Activated naive CD8-positive, alpha-beta T cell treated with anti-CD3 and anti-CD28 coated beads for 36 hours (primary cell): Measurements from ENCODE around the gene RASAL2. TPM values are rescaled to one million over a fixed set of nuclear protein-coding genes. Genes with fewer than 3 reads are reported as not detected.
"Not testable (repeated sequence)": the region's sequence is repeated elsewhere in the genome, so short reads cannot be mapped to it uniquely, and the experiment has no call there.

Experiments used
- DNase-seq: peaks from one replicate; pipeline ENCODE4 v3.0.0; 2021
- H3K27ac Mint-ChIP-seq: one replicate; pipeline ENCODE4 v1.8.0; 2022; ENCODE audit warnings: mild to moderate bottlenecking, moderate library complexity, mixed read lengths
- H3K27me3 Mint-ChIP-seq: one replicate; pipeline ENCODE4 v1.8.0; 2022; ENCODE audit warnings: mild to moderate bottlenecking, mixed read lengths
- H3K36me3 Mint-ChIP-seq: one replicate; pipeline ENCODE4 v1.8.0; 2021; ENCODE audit warnings: mild to moderate bottlenecking, mixed read lengths
- H3K4me1 Mint-ChIP-seq: one replicate; pipeline ENCODE4 v1.8.0; 2021; ENCODE audit warnings: mixed read lengths
- H3K4me3 Mint-ChIP-seq: one replicate; pipeline ENCODE4 v1.8.0; 2022; ENCODE audit warnings: mild to moderate bottlenecking, moderate library complexity, mixed read lengths
- H3K9me3 Mint-ChIP-seq: one replicate; pipeline ENCODE4 v1.8.0; 2022; ENCODE audit warnings: mixed read lengths
- total RNA-seq, 2 experiments: library from RNA; stranded (reverse); gene quantifications; one replicate each; pipeline ENCODE4 v1.2.3, GENCODE V29; 2021

The RASAL2 gene
- total RNA-seq, 2 experiments from 2014 or later: not detected

GRCh38 chr1:178092878-178093493 lies 918 bp upstream of the RASAL2 start:
- Mint-ChIP-seq H3K27me3 (peaks cover 82% of the 10 kb centered on the region), H3K36me3 (peaks cover 6% of the 10 kb centered on the region), H3K4me3 (peak overlapping the region; percentile 68), H3K4me1 (peaks cover 9% of the 10 kb centered on the region), H3K27ac (no peak overlapping the region), H3K9me3 (peaks cover 8% of the 10 kb centered on the region)
- DNase-seq: no peak

GRCh38 chr1:178093494-178093950 lies 382 bp upstream of the RASAL2 start:
- peaks cover 6% of the 10 kb centered on the region for H3K36me3 Mint-ChIP-seq
- peak; percentile 56 for DNase-seq
- peaks cover 9% of the 10 kb centered on the region for H3K4me1 Mint-ChIP-seq
- H3K27ac Mint-ChIP-seq: no peak overlapping the region
- peaks cover 8% of the 10 kb centered on the region for H3K9me3 Mint-ChIP-seq
- H3K4me3 Mint-ChIP-seq: peak overlapping the region; percentile 68
- H3K27me3 Mint-ChIP-seq: peaks cover 80% of the 10 kb centered on the region

DNA sequence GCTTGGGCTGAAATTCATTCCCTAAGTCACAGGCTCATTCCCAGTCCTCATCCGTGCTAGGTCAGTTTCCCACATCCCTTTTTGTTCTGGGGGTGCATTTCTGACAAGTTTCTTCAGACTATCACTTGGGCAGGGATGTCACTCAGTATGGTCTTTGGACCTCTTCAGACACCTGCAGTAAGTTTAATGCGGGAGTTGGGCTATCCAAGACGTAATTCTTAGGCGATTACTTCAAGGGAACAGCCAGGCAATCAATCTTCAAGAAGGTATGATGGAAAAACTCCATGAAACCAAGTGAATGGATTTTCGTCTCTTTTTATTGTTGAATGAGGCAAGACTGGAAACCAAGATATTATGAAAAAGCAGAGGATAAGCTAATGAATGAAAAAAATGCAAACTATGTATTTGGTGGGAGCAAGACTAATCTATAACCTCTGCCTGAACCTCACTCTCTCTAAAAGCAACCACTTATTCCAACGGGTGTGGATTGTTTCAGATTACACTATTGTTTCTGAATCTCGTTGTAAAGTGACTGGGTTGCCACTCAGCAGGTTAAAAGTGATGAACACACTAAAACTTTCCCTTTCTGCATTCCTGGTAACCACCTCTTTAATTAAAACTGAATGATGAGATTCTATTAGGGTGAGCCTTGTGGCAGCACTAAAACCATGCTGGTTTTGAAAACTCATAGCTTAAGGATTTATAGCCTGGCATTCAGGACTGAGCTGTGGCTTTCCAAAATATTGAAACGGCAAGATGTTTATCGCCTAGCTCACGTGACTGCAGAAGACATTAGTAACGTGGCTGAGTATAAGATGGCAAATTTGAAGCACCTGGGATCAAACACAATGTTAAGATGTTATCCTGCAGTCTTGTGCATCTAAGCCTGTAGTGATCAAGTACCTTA lies 1.1 kb downstream of the RASAL2 start:
- no peak overlapping the region for H3K27ac Mint-ChIP-seq
- DNase-seq: no peak
- H3K4me3 Mint-ChIP-seq: no peak overlapping the region
- H3K9me3 Mint-ChIP-seq: peaks cover 5% of the 10 kb centered on the region
- peaks cover 69% of the 10 kb centered on the region for H3K27me3 Mint-ChIP-seq
- H3K4me1 Mint-ChIP-seq: peaks cover 9% of the 10 kb centered on the region
- H3K36me3 Mint-ChIP-seq: peaks cover 4% of the 10 kb centered on the region

- no peak for DNase-seq
- Mint-ChIP-seq H3K9me3 (peaks cover 4% of the 10 kb centered on the region), H3K27ac (no peak overlapping the region), H3K4me1 (peaks cover 9% of the 10 kb centered on the region), H3K36me3 (peaks cover 4% of the 10 kb centered on the region), H3K27me3 (peaks cover 59% of the 10 kb centered on the region), H3K4me3 (no peak overlapping the region)
Measured at GRCh38 chr1:178096421-178096820, 2.5 kb downstream of the RASAL2 start.

GRCh38 chr1:178098262-178098661 lies 4.4 kb downstream of the RASAL2 start:
- Mint-ChIP-seq H3K27me3 (peaks cover 42% of the 10 kb centered on the region), H3K9me3 (peaks cover 4% of the 10 kb centered on the region), H3K36me3 (peaks cover 2% of the 10 kb centered on the region), H3K4me3 (no peak overlapping the region), H3K27ac (no peak overlapping the region), H3K4me1 (peaks cover 5% of the 10 kb centered on the region)
- no peak for DNase-seq

DNA sequence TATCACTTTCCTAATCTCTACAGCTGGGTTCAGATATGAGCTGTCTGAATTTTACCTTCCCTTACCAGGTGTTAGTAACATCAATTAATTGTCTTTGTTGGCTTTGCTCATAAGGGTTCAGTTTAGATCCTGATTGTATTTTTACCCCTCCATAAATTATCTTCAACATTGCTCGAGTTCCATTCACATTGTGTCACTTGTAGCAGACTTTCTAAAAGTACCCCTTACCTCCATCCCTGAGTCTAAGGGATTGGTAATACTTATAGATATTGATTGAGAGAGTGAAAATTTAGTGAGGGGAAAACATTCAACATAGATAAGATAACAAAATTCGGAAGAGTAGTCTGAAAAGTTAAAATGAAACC lies 7.3 kb downstream of the RASAL2 start:
- Mint-ChIP-seq H3K36me3 (no peaks in the 10 kb centered on the region), H3K9me3 (no peaks in the 10 kb centered on the region), H3K4me1 (no peaks in the 10 kb centered on the region), H3K27me3 (peaks cover 20% of the 10 kb centered on the region), H3K27ac (no peak overlapping the region), H3K4me3 (no peak overlapping the region)
- no peak for DNase-seq

- Mint-ChIP-seq H3K27ac (no peak overlapping the region), H3K36me3 (no peaks in the 10 kb centered on the region), H3K4me1 (no peaks in the 10 kb centered on the region), H3K9me3 (no peaks in the 10 kb centered on the region), H3K27me3 (peaks cover 16% of the 10 kb centered on the region), H3K4me3 (no peak overlapping the region)
- DNase-seq: no peak
Measured at GRCh38 chr1:178101654-178102053, 7.8 kb downstream of the RASAL2 start.

- no peak for DNase-seq
- H3K4me1 Mint-ChIP-seq: no peaks in the 10 kb centered on the region
- no peaks in the 10 kb centered on the region for H3K36me3 Mint-ChIP-seq
- no peak overlapping the region for H3K27ac Mint-ChIP-seq
- H3K27me3 Mint-ChIP-seq: peaks cover 10% of the 10 kb centered on the region
- H3K4me3 Mint-ChIP-seq: no peak overlapping the region
- no peaks in the 10 kb centered on the region for H3K9me3 Mint-ChIP-seq
Measured at GRCh38 chr1:178102218-178102617, 8.3 kb downstream of the RASAL2 start.

- DNase-seq: no peak
- no peak overlapping the region for H3K27ac Mint-ChIP-seq
- no peaks in the 10 kb centered on the region for H3K27me3 Mint-ChIP-seq
- H3K36me3 Mint-ChIP-seq: no peaks in the 10 kb centered on the region
- H3K4me3 Mint-ChIP-seq: no peak overlapping the region
- no peaks in the 10 kb centered on the region for H3K4me1 Mint-ChIP-seq
- no peaks in the 10 kb centered on the region for H3K9me3 Mint-ChIP-seq
Measured at GRCh38 chr1:178107823-178108222, 13.9 kb downstream of the RASAL2 start.

GRCh38 chr1:178109348-178110143 lies 15.6 kb downstream of the RASAL2 start:
- no peaks in the 10 kb centered on the region for H3K9me3 Mint-ChIP-seq
- no peak overlapping the region for H3K27ac Mint-ChIP-seq
- no peak for DNase-seq
- no peaks in the 10 kb centered on the region for H3K4me1 Mint-ChIP-seq
- H3K4me3 Mint-ChIP-seq: no peak overlapping the region
- H3K36me3 Mint-ChIP-seq: no peaks in the 10 kb centered on the region
- no peaks in the 10 kb centered on the region for H3K27me3 Mint-ChIP-seq

- no peak overlapping the region for H3K27ac Mint-ChIP-seq
- H3K27me3 Mint-ChIP-seq: no peaks in the 10 kb centered on the region
- DNase-seq: no peak
- no peak overlapping the region for H3K4me3 Mint-ChIP-seq
- H3K9me3 Mint-ChIP-seq: no peaks in the 10 kb centered on the region
- H3K36me3 Mint-ChIP-seq: no peaks in the 10 kb centered on the region
- H3K4me1 Mint-ChIP-seq: no peaks in the 10 kb centered on the region
Measured at GRCh38 chr1:178115260-178115659, 21.4 kb downstream of the RASAL2 start.

DNA sequence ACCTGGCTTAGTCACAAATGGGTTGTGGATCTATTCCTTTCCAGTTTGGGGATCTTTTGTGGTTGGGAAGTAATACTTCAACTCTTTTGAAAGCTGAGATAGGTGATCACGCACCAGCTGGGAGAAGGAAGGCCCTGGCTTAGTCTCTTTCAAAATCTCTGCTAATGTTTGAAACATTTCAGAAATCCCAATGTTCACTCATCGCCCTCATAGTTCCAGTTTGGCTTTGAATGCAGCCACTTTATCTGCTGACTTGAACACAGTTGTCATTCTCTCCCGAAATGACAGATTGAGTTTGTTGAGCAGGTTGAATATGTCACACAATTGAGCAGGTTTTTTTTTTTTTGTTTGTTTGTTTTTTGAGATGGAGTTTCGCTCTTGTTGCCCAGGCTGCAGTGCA lies 24.6 kb downstream of the RASAL2 start:
- H3K27ac Mint-ChIP-seq: no peak overlapping the region
- no peak overlapping the region for H3K4me3 Mint-ChIP-seq
- H3K27me3 Mint-ChIP-seq: no peaks in the 10 kb centered on the region
- no peaks in the 10 kb centered on the region for H3K36me3 Mint-ChIP-seq
- no peaks in the 10 kb centered on the region for H3K4me1 Mint-ChIP-seq
- no peaks in the 10 kb centered on the region for H3K9me3 Mint-ChIP-seq
- no peak for DNase-seq

DNA sequence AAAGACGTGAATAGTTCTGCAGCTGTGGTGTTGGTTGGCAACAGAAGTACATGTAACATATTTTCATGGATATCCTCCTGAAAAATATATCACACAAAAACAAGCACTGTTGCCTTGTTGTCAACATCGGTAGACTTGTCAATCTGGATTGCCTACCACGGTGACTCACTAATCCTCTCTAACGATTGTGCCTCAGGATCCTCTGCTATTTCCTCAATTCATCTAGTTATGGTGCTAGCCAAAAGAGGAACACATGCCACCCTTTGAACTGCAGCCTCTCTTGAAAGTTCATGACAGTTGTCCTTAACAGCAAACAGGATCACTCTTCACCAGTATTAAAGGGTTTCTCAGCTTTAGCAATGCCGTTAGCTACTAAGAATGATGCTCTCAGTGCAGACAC lies 25.7 kb downstream of the RASAL2 start:
- no peak for DNase-seq
- Mint-ChIP-seq H3K9me3 (no peaks in the 10 kb centered on the region), H3K4me1 (no peaks in the 10 kb centered on the region), H3K27me3 (no peaks in the 10 kb centered on the region), H3K4me3 (no peak overlapping the region), H3K27ac (no peak overlapping the region), H3K36me3 (no peaks in the 10 kb centered on the region)

- Mint-ChIP-seq H3K4me1 (no peaks in the 10 kb centered on the region), H3K36me3 (no peaks in the 10 kb centered on the region), H3K9me3 (no peaks in the 10 kb centered on the region), H3K4me3 (no peak overlapping the region), H3K27ac (no peak overlapping the region), H3K27me3 (no peaks in the 10 kb centered on the region)
- DNase-seq: no peak
Measured at GRCh38 chr1:178120088-178120487, 26.2 kb downstream of the RASAL2 start.

DNA sequence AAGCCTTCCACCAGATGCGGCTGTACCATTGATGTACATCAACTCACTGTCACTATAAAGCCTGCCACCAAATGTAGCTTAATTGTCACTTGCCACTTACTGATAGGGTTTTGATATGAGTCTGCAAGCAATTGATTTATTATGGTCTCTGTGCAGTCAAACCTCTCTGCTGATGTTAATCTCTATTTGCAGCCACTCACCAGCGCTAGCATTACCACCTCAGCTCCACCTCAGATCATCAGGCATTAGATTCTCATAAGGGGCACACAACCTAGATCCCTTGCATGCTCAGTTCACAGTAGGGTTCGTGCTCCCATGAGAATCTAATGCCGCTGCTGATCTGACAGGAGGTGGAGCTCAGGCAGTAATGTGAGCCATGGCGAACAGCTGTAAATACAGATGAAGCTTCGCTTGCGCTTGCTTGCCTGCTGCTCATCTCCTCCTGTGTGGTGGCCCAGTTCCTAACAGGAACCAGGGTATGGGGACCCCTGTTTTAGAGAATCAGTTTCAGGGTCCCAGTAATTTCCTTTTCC lies 26.7 kb downstream of the RASAL2 start:
- not testable (repeated sequence) for H3K36me3 Mint-ChIP-seq, H3K27me3 Mint-ChIP-seq, H3K4me1 Mint-ChIP-seq, DNase-seq, H3K4me3 Mint-ChIP-seq, H3K9me3 Mint-ChIP-seq, H3K27ac Mint-ChIP-seq
